Measurements from ENCODE around the gene KRT84.

KRT84 gene

GRCh38 chr12:52418576-52419110, 33.2 kb upstream of the KRT84 start:
- no peak overlapping the region for H3K4me3 ChIP-seq (ENCODE audit: low read depth, low read length)
- no peak for TF ChIP-seq CTCF (IDR thresholded peaks at IDR 0.05; ENCODE audit: low read depth, low read length, missing control alignments)
- no peak for DNase-seq (ENCODE audit: low read depth)

GRCh38 chr12:52417740-52418139, 32.3 kb upstream of the KRT84 start:
- no peak for TF ChIP-seq CTCF (IDR thresholded peaks at IDR 0.05; ENCODE audit: low read depth, low read length, missing control alignments)
- no peak for DNase-seq (ENCODE audit: low read depth)
- H3K4me3 ChIP-seq (ENCODE audit: low read depth, low read length) = no peak overlapping the region

GRCh38 chr12:52416795-52417194, 31.3 kb upstream of the KRT84 start:
- H3K4me3 ChIP-seq (ENCODE audit: low read depth, low read length) = no peak overlapping the region
- DNase-seq (ENCODE audit: low read depth) = no peak
- TF ChIP-seq CTCF (IDR thresholded peaks at IDR 0.05; ENCODE audit: low read depth, low read length, missing control alignments) = no peak

- no peak overlapping the region for H3K4me3 ChIP-seq (ENCODE audit: low read depth, low read length)
- no peak for DNase-seq (ENCODE audit: low read depth)
- TF ChIP-seq CTCF (IDR thresholded peaks at IDR 0.05; ENCODE audit: low read depth, low read length, missing control alignments) = no peak
These were observed 30.7 kb upstream of the KRT84 start for GRCh38 chr12:52415870-52416750.

- no peak for TF ChIP-seq CTCF (IDR thresholded peaks at IDR 0.05; ENCODE audit: low read depth, low read length, missing control alignments)
- H3K4me3 ChIP-seq (ENCODE audit: low read depth, low read length) = no peak overlapping the region
These were observed 29.5 kb upstream of the KRT84 start for GRCh38 chr12:52414936-52415335.

GRCh38 chr12:52413782-52414345, 28.4 kb upstream of the KRT84 start:
- no peak for DNase-seq (ENCODE audit: low read depth)
- TF ChIP-seq CTCF (IDR thresholded peaks at IDR 0.05; ENCODE audit: low read depth, low read length, missing control alignments) = no peak
- no peak overlapping the region for H3K4me3 ChIP-seq (ENCODE audit: low read depth, low read length)

More at GRCh38 chr12:52414936-52415335, 29.5 kb upstream of the KRT84 start:
- DNase-seq (ENCODE audit: low read depth) = no peak

Measured in GM12864 (cell line).